ENCODE measurements around the gene MAGEA4. TPM values are rescaled to one million over a fixed set of nuclear protein-coding genes. Genes with fewer than 3 reads are reported as not detected.

Gene MAGEA4
- polyA plus RNA-seq, 3 donors = not detected

DNA sequence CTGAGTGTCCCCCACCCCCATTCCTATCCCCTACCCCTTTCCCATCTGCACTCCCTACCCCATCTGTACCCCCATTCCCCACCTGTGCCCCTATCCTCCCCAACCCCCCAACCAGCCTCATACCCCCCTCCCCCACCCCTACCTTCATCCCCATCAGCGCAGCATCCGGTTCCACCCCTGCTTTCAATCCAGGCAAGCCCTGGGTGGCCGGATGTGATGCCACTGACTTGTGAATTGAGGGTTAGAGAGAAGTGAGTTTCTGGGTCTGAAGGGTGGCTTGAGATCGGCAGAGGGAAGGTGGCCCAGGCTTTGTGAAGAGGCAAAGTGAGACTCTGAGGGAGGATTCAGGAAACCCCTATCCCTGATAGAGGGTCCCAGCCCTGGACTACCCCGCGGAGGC is 7.8 kb downstream of the MAGEA4 start:
- no peak overlapping the region for H3K27ac ChIP-seq (ENCODE audit: low read depth, low read length)
- 64 to 89% (median 77%) methylated on average over 4 to 6 of the region's 6 CpGs for WGBS, 3 donors

DNA sequence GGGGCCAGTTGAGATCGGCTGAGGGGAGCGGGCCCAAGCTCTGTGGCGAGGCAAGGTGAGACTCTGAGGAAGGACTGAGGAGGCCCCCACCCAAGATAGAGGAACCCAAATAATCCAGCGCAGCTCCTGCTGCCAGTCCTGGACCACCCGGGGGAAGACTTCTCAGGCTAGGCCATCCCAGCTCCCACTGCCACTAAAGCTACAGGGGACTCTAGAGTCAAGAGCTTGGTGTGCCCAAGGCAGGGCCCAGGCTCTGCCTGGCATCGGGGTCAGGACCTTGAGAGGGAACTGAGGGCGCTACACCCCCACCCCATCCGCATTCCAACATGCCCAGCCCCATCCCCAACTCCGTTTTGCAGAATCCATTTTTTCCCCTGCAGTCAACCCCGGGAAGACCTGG is 8.6 kb downstream of the MAGEA4 start:
- WGBS, 3 donors = 81 to 92% (median 85%) methylated on average over 8 to 10 of the region's 10 CpGs
- no peak overlapping the region for H3K27ac ChIP-seq (ENCODE audit: low read depth, low read length)

DNA sequence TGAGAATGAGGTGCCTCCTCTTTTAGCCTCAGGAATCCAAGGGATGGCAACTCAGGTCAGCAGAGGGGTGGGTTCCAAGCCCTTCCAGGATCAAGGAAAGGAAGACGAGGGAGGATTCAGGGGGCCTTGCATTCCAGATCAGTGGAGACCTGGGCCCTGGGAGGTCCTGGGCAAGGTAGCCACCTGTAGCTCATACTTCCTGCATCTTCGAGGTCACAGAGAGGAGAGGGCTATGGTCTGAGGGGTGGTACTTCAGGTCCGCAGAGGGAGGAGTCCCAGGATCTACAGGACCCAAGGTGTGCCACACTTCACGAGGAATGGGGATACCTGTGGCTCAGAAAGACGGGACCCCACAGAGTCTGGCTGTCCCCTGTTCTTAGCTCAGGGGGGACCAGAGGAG is 9.2 kb downstream of the MAGEA4 start:
- H3K27ac ChIP-seq (ENCODE audit: low read depth, low read length) = no peak overlapping the region
- WGBS, 3 donors = 72 to 98% (median 91%) methylated on average over 4 to 5 of the region's 5 CpGs

DNA sequence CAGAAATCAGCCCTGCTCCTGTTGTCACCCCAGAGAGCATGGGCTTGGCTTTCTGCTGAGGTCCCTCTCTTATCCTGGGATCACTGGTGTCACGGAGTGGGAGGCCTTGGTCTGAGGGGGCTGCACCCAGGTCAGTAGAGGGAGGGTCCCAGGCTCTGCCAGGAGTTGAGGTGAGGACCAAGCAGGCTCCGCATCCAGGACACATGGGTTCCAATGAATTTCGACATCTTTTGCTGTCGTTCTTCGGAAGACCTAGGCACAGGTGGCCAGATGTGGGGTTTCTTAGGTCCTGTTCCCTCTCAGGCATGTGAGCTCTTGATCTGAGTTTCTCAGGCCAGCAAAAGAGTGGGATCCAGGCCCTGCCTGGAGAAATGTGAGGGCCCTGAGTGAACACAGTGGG is 10.0 kb downstream of the MAGEA4 start:
- no peak overlapping the region for H3K27ac ChIP-seq (ENCODE audit: low read depth, low read length)
- 87 to 95% (median 88%) methylated on average over 4 to 5 of the region's 5 CpGs for WGBS, 3 donors

DNA sequence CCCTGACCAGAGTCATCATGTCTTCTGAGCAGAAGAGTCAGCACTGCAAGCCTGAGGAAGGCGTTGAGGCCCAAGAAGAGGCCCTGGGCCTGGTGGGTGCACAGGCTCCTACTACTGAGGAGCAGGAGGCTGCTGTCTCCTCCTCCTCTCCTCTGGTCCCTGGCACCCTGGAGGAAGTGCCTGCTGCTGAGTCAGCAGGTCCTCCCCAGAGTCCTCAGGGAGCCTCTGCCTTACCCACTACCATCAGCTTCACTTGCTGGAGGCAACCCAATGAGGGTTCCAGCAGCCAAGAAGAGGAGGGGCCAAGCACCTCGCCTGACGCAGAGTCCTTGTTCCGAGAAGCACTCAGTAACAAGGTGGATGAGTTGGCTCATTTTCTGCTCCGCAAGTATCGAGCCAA is 11.0 kb downstream of the MAGEA4 start:
- H3K27ac ChIP-seq (ENCODE audit: low read depth, low read length) = no peak overlapping the region
- WGBS, 3 donors = 85 to 96% (median 94%) methylated on average over 5 to 6 of the region's 6 CpGs

DNA sequence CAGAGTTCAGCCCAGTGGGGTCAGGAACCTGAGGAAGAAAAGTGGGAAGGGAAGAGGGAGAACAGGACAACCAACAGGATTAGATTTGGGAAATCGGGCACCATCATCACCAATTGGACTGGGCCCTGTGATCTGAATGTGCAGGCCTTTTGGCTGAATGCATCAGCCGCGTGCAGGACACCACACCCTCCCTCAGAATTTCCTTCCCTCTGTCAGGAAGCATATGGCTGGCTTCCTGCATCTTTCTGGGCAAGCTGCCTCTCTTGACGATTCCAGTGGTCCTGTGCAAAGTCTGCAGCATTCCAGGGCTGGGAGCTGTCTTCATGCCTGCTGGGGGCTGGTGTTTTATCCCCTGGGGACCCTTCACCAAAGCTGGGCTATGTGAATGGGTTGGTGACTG is 16.4 kb downstream of the MAGEA4 start:
- 42 to 53% (median 52%) methylated on average over 4 of the region's 4 CpGs for WGBS, 3 donors
- no peak overlapping the region for H3K27ac ChIP-seq (ENCODE audit: low read depth, low read length)

DNA sequence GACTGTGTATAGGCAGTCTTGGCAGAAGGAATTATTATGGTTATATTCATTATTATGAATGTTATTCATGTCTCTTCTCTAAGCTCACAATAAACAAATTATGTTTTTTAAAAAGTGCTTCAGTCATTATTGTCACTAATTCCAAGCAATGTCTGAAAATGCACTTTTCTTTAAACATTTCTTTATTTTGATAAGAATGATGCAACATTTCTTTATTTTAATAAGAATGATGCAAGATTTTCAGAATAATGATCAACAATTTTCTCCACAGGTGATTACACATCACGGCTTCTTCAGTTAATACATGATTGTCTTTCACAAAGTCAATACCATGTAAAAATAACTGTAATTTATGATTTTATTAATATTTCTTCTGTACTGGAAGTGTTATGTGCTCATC is 22.7 kb downstream of the MAGEA4 start:
- H3K27ac ChIP-seq (ENCODE audit: low read depth, low read length) = no peak overlapping the region
- WGBS, 3 donors = 83 to 95% (median 92%) methylated on average over 1 of the region's 1 CpG

DNA sequence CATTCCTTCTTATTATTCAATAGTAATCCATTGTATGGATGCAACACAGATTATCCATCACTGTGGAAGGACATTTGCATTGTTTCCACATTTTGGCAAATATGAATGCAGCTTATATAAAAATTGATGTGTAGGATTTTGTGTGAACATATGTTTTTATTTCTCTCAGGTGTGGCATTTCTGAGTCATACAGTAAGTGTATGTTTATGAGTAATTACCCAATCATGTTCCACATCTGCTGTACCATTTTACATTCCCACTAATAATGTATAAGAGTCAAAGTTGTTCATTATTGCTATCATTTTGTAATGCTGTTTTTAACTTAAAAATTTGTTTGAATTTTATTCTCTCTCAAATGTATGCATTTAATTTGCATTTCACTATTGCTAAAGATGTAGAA is 25.5 kb downstream of the MAGEA4 start:
- no peak overlapping the region for H3K27ac ChIP-seq (ENCODE audit: low read depth, low read length)

DNA sequence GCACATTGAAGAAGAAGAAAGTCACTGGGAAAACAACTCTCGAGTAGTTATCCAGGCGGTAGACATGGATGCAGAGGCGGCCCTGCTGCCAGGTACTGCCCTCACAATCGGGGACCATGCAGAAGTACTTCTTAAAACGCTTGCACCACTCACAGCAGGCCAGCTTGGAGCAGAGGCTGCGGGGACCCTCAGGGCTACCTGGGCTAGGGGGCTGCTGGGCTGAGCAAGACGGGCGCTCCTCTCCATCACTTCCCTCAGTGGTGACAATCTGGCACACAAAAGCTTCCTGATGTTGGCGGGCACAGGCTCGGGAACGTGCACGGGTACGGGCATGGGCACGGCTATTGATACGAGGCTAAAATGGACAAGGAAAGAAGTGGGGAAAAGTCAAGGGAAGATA is 42.0 kb downstream of the MAGEA4 start:
- H3K27ac ChIP-seq (ENCODE audit: low read depth, low read length) = no peak overlapping the region
- 89 to 94% (median 94%) methylated on average over 9 to 15 of the region's 15 CpGs for WGBS, 3 donors

DNA sequence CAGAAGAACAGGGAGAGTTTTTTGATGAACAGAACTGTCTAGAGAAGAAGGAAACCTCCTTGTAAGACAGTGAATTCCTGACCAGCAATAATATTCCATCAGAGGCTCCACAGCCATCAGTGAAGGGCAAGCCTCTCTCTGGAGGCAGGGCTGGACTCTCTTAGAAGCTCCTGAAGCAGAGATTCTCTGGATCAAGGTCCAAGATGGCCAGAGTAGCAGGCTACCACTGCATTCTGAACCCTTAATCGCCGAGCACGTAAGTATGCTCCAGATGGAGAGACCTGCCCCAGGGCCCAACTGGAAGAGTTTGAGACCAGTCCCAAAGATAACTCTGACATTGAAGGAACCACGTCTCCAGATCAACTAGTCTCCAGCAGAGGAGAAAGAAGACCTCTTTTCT is 45.4 kb downstream of the MAGEA4 start:
- no peak overlapping the region for H3K27ac ChIP-seq (ENCODE audit: low read depth, low read length)
- 50 to 95% (median 83%) methylated on average over 1 to 4 of the region's 4 CpGs for WGBS, 3 donors

DNA sequence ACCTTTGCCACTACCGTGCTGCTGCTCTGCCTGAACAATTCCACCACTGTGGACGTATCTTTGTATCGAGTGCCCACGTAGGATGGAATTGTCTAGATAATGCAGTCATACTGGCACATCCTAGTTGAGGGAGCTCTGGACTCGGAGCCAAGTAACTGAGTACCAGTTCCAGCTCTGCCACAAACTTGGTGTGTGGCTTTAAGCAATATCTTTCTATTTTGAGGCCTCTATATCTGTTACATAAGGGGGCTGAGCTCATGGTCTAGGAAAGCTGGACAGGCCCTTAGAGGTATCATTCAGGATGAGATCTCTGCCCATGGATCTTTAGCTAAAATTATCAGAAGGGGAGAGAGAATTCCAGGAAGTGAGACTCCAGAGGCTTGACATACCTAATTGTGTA is 49.3 kb downstream of the MAGEA4 start:
- 68 to 84% (median 72%) methylated on average over 5 of the region's 5 CpGs for WGBS, 3 donors
- no peak overlapping the region for H3K27ac ChIP-seq (ENCODE audit: low read depth, low read length)

DNA sequence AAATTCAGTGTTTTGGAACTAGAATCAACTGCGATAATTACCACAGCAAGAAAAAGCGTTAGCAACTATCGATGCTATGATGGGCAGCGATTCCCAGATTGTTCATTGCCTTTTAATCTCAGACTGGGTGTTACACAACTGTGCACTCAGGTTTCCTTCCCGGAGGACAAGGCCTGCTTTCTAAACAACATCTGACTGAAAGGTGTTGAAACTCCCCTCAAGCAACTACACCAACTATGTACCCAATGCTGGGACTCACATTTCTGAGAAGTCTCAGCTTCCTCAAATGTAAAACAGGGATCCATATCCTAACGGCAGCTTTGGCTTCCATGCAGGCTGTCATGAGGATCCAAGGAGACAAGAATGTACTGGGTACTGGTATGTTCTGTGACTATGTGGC is 53.5 kb downstream of the MAGEA4 start:
- 88 to 93% (median 92%) methylated on average over 6 of the region's 6 CpGs for WGBS, 3 donors
- no peak overlapping the region for H3K27ac ChIP-seq (ENCODE audit: low read depth, low read length)

DNA sequence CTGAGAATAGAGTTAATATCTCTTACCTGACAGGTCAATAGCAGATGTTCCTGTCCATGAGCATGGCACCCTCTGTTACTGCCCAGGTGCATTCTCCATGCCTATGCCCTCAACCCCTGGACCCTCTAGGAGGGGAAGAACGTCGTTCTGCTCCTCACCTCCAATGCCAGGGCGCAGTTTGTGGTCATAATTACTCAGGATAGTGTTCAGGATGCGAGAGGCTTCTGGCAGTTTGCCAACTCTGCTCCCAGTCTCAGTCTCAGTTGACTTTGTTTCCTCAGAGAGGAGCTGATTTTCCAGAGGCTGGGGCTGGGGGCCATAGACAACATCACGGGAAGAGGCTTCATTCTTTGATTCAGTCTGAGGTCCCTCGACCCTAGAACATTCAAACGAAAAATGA is 57.3 kb downstream of the MAGEA4 start:
- WGBS, 3 donors = 49 to 82% (median 64%) methylated on average over 5 to 7 of the region's 7 CpGs
- no peak overlapping the region for H3K27ac ChIP-seq (ENCODE audit: low read depth, low read length)

DNA sequence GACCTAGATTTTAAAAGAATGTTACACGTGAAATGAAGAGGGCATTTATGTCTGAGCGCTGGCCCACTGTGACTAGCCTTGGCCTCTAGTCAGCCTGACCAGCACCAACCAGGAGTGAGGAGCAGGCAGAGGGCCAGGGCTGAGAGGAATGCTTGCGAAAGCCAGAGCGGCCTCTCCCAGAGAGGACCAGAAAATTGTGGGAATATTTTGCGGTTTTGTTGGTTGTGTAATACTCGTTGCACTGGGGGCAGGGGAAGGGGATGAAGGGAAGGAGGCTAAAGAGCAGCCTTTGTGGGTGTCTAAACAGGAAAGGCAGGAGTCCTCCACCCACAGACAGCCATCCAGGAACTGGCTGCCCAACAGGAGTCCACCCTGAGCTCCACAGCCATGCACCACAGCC is 58.0 kb downstream of the MAGEA4 start:
- 37 to 51% (median 44%) methylated on average over 6 of the region's 6 CpGs for WGBS, 3 donors
- no peak overlapping the region for H3K27ac ChIP-seq (ENCODE audit: low read depth, low read length)

DNA sequence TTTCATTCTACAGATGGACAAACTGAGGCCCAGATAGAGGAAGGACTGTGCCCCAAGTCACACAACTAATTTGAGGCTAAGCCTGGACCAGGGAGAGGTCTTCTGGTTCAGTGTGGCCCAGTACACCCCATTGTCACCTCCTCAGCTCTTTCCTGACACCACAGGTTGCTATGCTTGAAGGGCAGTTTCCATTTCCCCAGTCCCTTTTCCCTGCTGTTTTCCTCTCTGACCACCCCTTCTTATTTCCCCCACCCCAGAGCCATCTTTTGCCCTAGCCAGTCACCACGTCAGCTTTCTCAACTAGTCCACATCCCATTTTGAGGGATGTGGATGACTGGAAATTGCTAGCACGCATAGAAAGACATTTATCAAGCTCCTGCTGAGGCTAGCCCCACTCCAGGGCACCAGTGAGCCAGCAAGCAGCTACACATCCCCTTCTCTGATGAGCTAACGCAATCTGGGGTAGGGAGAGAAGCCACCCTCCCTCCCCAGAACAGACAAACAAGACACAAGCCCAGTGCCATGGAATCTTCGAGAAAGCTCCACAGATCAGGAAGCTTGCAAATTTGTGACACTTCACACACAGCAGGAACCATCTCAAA is 60.5 kb downstream of the MAGEA4 start:
- WGBS, 3 donors = 37 to 73% (median 44%) methylated on average over 4 of the region's 4 CpGs
- no peak overlapping the region for H3K27ac ChIP-seq (ENCODE audit: low read depth, low read length)

DNA sequence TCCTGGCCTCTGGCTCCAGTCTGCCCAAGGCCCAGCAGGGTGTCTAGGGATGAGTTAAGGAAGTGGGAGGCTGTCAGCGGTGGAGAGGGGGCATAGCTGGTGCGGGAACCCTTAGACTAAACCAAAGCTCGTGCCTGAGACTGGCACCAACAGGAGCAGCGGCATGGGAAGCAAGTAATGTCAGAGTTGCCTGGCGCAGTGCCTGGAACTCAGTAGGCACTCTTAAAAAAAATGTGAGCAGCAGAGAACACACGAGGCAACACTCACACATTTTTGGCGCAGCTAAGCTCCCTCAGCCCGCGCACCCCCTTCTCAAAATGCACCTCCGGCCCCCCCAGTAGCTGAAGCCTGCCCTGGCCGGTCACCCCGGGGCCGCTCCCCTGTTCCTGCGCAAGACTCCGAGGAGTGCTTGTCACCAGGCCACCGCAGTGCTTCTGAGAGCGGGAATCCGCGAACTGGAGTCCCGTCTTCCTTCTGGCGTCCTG is 61.2 kb downstream of the MAGEA4 start:
- H3K27ac ChIP-seq (ENCODE audit: low read depth, low read length) = no peak overlapping the region
- WGBS, 3 donors = 2 to 24% (median 5%) methylated on average over 16 to 21 of the region's 21 CpGs

Other genes with a start within 250 kb of the MAGEA4 start
- under 1 TPM; 0.03 to 0.45 (median 0.07) TPM for gene PRRG3, start 217.4 kb upstream of the MAGEA4 start, polyA plus RNA-seq
- under 1 TPM in 1 of 3 donors, not detected in 2; 0.15 TPM for gene FATE1, start 196.9 kb upstream of the MAGEA4 start, polyA plus RNA-seq
- not detected for gene CNGA2, start 178.1 kb upstream of the MAGEA4 start, polyA plus RNA-seq
- 100 to 1,000 TPM in 1 of 3 donors, 10 to 100 TPM in 1, 1 to 10 TPM in 1; 7.1 to 134 (median 34.2) TPM for gene GABRE, start 61.8 kb downstream of the MAGEA4 start, polyA plus RNA-seq
- gene MAGEA10, start 225.7 kb downstream of the MAGEA4 start, polyA plus RNA-seq = not detected